GM18498 (cell line): ENCODE measurements around the gene SMIM35.
"Not testable (repeated sequence)": the region's sequence is repeated elsewhere in the genome, so short reads cannot be mapped to it uniquely, and the experiment has no call there.

Experiments
- ATAC-seq: cut with Tn5 transposase; IDR thresholded peaks from one replicate; pipeline ENCODE4 v1.9.1; 2021; ENCODE audit warnings: mild to moderate bottlenecking, moderate library complexity; ENCODE audit not compliant: unreplicated experiment

The SMIM35 gene

DNA sequence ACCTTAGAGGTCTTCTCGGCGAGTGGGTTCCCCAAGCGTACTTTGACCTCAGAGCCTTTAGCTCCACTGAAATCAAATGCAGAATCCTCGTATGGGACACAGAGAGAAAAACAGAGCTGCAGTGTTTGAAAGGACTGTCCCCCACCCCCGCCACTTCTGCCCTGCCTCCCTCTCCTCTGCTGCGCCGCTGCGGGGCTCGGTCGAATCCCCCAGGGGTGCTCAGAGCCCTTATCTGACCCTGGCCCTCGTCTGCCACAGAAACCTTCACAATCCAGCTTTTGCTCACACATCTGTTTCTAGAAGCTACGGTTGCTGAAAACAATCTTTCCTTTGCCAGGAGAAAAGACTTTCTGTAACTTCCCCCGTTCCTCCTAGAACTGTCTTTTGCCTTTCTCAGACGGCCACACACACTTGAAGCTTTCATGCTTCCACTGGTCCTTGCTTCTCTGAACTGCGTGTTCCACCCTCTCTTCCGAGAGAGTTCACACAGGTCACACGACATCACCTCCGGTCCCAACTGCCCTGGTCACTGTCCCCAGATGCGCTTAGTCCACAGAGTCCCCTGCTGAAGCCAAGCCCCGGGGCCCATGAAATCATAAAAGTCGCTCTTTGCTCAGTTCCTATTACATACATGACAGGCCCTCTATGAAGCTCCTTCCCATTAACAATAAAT is 3.7 kb downstream of the SMIM35 start:
- ATAC-seq: no peak

DNA sequence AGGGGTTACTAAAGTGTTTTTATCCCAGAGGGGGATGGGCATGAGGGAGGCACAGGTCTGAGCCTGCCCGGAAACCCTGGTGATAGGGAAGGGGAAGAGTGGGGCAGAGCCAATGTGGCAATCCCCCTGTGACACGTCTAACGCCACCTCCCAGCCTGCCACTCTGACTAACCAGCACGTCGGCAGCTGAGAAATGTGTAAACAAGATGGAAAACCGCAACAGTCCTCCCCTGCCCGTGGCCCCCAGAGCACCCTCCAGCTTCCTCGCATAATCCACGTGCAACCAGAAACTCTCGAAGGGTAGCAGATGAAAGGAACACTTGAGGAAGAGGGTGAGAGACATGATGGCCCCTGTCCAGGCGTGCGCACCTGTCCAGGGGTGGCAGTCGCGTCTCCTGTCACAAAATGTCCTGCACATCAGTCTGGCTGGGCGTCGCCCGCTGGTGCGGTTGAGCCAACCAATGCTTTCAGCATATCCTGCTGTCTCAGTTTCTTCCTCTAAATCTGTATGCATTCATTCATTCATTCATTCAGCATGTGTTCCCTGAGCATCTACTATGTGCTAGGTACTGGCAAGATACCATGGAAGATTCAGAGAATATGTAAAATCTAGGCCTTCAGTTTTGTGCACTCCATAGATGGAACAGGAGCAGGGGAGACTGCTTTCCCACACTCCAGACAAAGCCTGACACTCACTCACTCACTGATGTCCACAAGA is 5.4 kb downstream of the SMIM35 start:
- ATAC-seq: no peak

DNA sequence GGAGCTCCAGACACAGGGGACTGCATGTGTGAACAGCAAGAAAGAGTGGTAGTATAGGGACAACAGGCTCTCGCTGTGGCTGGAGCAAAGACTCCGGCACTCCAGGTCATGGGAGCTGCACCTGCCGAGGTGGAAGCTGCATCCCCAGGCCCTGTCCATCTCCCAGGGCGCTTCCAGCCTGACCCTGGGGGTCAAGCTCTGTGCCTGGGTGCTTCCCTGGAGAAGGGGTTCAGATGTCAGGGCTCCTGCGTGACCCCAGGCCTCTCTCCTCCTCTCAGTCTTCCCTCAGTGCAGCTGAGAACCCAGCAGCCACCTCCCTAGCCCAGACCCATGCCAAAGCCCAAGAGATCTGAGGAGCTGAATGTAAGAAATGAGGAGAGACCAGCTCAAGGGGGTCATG is 6.5 kb downstream of the SMIM35 start:
- ATAC-seq: no peak

DNA sequence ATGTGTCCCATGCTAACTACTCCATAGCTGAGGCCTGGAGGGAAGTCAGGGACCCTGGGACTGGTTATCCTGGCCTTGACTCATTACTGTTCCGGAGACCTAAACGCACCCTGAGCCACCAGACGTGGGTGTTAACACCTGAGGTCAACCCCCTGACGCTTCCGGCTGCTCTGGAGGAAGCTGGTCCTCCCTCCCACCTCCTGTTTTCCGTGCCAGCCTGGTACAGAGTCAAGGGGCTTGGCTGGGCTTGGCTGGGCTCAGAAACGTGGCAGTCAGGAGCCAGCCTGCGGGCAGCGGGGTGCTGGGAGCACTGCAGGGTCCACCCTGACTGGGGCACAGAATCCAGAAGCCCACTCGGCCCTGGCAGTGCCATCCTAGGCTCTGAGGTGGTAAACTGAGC is 7.3 kb downstream of the SMIM35 start:
- no peak for ATAC-seq

DNA sequence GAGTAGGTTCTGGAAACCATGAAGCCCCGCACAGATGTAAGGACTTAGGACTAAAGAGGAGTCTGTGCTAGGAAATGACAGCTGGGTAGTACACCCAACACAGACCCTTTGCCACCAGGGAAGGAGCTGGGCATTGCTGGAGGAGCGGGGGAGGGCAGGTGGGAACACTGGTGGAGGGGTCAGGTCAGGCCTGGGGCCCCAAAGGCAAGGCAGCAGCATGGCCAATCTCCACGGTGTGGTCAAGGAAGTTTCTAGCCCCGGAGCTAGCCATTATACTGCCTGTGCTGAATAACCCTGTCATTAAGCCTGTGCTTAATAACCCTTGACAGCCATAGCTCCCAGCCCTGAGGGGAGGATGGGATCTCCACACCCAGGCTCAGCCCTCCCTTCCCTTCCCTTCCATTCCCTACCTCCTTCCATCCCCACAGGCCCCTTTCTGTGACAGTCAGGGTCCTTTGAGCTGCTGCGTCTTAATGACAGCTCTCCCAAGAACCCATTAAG is 7.8 kb downstream of the SMIM35 start:
- no peak for ATAC-seq

DNA sequence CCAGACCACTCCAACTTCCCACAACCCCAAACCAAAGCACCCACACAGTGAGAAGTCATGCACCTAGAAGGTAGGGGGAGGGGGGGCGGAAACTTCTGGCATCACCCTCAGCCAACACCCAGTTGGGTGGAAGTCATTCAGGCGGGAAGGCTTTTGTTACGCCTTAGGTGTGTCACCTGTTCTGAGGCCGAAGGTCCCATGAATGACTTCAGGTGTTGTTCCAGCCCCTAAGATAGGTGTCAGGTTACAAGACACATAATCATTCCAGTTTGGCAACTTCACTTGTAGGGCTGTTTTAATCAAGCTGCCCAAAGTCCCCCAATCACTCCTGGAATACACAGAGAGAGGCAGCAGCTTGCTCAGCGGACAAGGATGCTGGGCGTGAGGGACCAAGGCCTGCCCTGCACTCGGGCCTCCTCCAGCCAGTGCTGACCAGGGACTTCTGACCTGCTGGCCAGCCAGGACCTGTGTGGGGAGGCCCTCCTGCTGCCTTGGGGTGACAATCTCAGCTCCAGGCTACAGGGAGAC is 9.9 kb downstream of the SMIM35 start, which contains the start of gene TMPRSS4:
Gene TMPRSS4 (plus strand): TSS at position 325 of the 528 bp plus-strand sequence. CDS start 225 bp downstream, outside the sequence.
- ATAC-seq: no peak

DNA sequence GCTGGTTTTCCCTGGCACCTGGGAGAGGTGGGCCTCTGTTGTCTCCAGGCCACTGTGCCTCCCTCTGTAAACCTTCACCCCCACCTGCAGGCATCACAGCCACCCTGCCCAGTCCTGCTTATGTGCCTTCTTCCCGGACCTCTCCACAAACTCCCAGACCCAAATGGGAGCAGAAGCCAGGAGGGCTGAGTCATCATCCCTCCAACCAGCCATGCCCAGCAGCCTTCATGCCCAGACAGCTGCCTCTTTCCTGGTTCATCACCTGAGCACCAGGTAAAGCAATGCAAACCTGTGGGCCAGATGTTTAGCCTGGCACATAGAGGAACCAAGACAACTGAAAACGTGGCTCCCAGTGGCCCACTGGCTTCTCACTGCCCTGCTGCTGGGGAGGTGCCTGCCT is 12.0 kb downstream of the SMIM35 start:
- no peak for ATAC-seq

DNA sequence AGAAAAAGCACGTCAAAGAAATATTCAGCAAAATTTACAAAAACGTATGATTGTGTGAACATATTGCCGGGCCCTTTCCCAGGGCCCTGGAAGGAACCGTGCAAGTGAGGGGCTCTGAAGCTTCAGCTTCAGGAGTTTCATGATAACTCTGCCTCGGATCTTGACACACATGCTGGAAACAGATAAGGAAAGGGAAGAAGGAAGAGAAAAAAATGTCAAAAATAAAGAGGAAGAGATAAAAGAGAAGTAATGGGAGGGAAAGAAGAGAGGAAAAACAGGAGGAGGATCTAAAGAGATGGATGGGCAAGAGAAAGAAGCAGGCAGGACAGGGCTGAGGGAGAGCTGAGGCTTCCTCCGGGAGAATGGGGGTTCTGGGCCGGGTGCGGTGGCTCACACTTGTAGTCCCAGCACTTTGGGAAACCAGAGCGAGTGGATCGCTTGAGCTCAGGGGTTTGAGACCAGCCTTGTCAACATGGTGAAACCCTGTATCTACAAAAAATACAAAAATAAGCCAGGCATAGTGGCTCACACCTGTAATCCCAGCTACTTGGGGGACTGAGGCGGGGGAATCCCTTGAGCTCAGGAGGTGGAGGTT is 12.6 kb downstream of the SMIM35 start:
- no peak for ATAC-seq

DNA sequence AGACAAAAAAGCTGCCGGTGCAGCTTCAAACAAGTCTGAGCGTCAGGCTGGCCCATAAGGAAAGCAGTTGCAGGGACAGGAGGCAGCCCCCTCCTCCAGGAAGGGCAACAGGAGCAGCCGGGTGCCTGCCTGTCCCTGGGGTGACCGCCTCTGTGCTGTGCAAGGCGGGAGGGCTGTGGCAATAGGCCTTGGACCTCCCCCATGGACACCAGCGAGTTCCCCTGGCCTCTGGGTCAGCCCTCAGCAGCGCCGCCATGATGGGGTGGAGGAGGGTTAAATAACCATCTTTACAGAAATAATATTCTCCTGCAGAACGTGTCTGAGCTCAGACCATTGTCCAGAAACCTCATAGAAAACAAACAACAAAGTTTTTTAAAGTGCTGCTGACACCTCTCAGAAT is 13.2 kb downstream of the SMIM35 start:
- ATAC-seq: no peak

DNA sequence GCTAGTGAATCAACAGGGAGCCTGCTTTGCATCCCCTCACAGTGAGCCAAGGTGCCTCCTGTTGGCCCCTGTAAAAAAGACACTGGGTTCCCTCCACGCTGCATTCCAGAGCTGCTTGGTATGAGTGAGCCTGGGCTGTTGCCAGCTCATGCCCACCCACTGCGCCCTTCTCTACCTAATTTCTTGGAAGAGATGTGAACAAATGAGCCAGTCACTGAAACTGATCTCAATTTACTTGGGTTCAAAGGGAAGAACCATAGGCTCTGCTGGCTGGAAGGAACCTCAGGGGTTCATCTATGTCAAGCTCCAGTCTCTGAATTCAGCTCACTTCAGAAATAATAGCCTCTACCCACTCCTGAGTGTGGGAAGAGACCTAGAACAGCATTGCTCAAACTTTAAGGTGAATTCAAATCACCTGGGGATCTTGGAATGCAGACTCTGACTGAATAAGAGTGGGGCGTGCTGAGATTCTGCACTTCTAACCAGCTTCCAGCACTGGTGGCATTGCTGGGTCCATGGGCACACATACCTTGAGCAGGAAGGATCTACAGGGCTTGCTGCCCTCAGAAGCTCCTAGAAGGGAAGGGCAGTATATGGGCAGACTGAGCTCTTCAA is 15.2 kb downstream of the SMIM35 start:
- ATAC-seq: no peak

DNA sequence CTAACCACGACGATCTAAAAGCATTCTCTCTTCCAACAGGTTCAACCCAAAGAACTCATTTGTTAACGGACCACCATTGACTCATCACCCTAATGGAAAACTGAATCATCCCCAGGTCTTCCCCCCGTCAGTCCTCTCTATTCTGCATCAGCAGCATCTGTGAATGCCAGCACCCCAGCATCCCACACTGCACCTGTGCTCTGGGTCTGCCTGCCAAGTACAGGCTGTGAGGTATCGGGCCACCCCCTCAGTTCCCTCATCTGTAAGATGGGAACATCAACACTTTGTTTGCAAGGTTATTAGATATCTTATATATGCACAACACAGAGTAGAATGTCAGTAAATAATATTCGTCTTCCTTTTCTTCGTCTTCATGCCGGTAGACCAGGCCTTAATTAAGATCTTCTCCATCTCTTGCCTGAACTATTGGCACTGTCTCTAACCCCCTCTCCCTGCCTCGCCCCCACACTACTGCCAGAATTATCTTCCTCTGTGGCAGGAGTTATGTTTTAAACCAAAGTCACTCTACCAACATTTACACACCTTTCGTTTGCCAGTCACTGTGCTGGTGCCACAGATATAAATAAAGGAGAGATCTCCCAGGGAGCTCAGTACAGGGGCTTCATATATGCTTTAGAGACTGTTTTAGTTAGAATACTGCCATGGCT is 17.7 kb downstream of the SMIM35 start:
- ATAC-seq: no peak

DNA sequence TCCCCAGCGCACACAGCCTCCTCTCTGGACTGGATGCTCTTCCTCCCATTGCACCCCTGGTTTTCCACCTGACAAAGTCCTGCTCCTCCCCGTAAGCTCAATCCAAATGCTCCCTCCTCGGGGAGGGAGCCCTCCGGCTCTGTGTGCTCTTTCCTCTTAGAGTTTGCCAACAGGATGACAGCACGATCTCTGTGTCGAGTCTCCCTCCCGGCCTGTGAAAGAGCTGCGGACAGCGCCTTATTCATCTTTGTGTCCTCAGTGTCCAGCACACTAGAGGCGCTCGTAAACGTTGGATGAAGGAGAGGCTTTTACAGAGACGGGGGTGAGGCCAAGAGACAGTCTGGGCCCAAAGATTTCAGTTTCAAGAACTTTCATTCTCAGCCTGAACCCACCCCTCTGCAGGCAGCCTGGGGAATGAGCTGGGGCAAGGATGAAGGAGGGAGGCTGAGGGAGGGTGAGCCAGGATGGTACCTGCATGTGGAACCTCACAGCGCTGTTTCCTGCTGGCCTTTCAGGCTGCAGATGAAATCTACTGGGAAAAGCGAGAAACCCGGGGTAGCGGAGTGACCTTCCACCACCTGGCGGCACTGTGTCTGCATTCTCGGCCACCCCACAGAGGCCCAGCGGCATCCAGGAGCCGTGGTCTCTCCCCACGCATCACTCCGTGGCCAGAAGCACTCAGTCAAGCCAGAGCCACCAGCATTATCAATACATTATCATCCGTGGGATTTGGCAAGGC is 18.4 kb downstream of the SMIM35 start:
- ATAC-seq: no peak

DNA sequence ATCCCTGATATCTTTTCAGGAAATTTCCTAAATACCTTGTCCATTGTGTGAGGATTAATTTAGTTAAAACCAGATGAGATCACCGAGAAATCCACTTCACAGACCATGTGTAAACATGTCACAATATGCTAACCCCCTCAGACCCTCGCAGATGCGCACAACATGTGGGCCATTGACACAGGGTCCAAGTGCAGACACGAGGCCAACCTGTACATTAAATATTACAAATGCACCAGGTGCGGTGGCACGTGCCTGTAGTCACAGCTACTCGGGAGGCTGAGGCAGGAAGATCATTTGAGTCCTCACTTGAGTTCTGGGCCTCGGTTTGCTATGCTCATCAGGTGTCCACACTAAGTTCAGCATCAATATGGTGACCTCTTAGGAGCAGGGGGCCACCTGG is 19.8 kb downstream of the SMIM35 start:
- ATAC-seq: no peak

DNA sequence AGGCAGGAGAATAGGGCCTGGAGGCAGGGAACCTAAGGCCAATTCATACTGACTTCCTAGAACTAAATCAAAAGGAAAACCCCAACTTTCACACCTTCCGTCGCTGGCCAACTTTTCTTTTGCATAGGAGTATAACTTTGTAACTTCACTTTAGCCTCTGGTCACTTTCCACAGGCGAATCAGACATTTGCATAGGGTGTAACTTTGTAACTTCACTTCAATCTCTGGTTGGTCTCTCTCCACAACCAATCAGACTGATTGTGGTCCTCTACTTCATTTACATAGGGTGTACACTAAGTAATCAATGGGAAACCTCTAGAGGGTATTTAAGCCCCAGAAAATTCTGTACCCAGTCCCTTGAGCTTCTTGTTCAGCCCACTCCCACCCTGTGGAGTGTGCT is 21.4 kb downstream of the SMIM35 start:
- no peak for ATAC-seq

DNA sequence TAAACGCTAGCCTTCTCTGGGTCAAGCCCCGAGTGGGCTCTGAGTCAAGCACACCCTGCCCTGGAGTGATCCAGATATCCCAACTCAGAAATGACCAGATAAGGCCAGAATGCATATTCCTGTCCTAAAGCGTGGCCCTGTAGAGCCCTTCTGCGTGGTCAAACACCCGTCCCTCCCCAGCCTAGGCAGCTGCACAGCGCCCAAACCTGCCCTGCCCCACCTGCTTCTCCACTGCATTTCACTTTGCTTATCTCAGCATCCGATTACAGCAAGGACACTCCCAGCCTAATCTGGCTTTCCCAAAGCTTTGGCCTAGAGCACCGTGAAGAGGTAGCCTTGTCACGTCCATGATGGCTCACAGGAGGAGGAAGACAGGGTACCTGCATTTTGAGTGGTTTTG is 21.8 kb downstream of the SMIM35 start:
- ATAC-seq: no peak

DNA sequence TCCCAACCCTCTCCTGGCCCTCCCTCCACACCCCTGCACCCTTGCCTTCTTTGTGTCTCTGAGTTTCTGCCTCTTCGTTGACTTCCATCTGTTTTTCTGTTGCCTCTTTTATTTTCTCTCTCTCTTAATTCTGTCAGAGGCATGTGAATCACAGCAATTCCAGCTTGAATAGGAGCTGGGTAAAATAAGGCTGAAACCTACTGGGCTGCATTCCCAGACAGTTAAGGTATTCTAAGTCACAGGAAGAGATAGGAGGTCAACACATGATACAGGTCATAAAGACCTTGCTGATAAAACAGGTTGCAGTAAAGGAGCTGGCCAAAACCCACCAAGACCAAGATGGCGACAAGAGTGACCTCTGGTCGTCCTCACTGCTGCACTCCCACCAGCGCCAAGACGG is 24.1 kb downstream of the SMIM35 start:
- not testable (repeated sequence) for ATAC-seq

DNA sequence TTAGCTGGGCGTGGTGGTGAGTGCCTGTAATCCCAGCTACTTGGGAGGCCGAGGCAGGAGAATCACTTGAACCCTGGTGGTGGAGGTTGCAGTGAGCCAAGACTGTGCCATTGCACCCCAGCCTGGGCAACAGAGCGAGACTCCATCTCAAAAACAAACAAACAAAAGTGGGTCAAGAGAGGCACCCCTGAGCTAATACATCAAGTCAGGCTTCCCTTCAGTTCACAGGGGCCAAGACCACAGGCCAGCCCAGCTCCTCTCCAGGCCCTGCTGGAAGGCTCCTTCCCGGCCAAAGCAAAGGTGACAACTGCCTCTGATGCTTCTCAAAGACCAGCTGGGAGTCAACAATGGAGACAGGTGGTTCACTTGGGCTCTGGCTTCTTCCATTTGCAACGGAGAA is 24.6 kb downstream of the SMIM35 start:
- ATAC-seq: not testable (repeated sequence)

DNA sequence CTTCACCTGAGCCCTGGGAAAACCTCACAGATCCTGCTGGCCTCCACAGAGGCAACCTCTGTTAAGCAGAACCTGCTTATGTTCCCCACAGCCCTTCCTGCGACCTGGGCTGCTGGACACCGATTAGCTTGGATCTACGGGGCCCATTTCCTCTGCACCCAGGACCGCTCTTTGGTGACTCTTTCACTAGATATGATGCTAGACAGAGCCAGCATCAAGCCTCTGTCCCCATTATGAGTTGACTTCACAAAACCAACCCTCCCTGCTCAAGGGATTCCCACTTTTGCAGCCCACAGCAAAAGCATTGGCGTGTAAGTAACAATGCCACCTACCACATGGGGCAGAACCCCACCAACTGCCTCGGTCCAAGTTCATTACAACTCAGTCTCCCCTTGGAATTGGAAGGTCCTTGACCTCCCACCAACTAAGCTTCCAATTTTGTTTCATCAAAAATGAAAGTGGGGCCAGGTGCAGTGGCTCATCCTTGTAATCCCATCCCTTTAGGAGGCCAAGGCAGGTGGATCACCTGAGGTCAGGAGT is 25.1 kb downstream of the SMIM35 start:
- ATAC-seq: no peak

DNA sequence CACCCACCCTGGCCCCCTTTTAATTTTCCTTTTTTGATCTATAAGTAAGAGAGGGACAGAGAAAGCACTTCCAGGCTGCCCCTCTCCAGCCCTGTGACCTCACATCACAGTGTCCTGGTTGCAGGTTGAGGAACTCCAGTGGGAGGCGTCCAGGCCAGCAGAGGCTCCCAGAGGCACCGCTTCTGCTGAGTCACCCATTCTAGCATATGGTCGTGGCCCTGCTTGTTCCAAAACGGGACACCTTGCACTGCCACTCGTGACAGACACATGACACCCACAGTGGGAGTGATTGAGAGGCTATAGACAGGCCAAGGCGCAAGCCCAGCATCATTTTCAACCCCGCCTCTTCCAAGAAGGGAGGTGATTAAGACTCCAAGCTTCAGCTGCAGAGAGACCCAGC is 25.9 kb downstream of the SMIM35 start:
- no peak for ATAC-seq
